Liver (tissue), 9 donors: ENCODE measurements around the gene PDE4B. TPM values are rescaled to one million over a fixed set of nuclear protein-coding genes. Genes with fewer than 3 reads are reported as not detected.

Experiments
- DNase-seq: peaks from one replicate; pipeline ENCODE4 v3.0.0-alpha.2; 2017; ENCODE audit warnings: low spot score
- H3K27ac ChIP-seq, 2 donors: one replicate each; pipeline ENCODE4 v1.7.0; 2013; ENCODE audit warnings: inconsistent platforms in 2 of 2, low read length in 2 of 2, control low read depth in 1 of 2, low read depth in 1 of 2, mild to moderate bottlenecking in 1 of 2
- H3K27me3 ChIP-seq, 4 donors: one replicate each; pipeline versions ENCODE4 v1.6.1 to v1.7.0; 2013; ENCODE audit warnings: low read length in 3 of 4, inconsistent platforms in 1 of 4, mild to moderate bottlenecking in 1 of 4, moderate library complexity in 1 of 4; ENCODE audit not compliant: control insufficient read depth in 4 of 4, insufficient read depth in 4 of 4
- H3K36me3 ChIP-seq, 4 donors: one replicate each; pipeline versions ENCODE4 v1.6.1 to v1.7.0; 2013; ENCODE audit warnings: low read length in 3 of 4, mild to moderate bottlenecking in 3 of 4, low read depth in 1 of 4, moderate library complexity in 1 of 4; ENCODE audit not compliant: control insufficient read depth in 4 of 4, insufficient read depth in 3 of 4
- H3K4me1 ChIP-seq, 4 donors: one replicate each; pipeline versions ENCODE4 v1.6.1 to v1.7.0; 2013; ENCODE audit warnings: low read length in 3 of 4, mild to moderate bottlenecking in 3 of 4, moderate library complexity in 1 of 4; ENCODE audit not compliant: control insufficient read depth in 4 of 4, insufficient read depth in 4 of 4
- H3K4me3 ChIP-seq, 3 donors: one replicate each; pipeline versions ENCODE4 v1.6.1 to v1.7.0; 2013; ENCODE audit warnings: low read length in 3 of 3, control low read depth in 1 of 3, low read depth in 1 of 3, mild to moderate bottlenecking in 1 of 3
- H3K9ac ChIP-seq, 2 donors: one replicate each; pipeline ENCODE4 v1.7.0; 2013; ENCODE audit warnings: low read length in 2 of 2, mild to moderate bottlenecking in 2 of 2, moderate library complexity in 2 of 2, control low read depth in 1 of 2, low read depth in 1 of 2
- H3K9me3 ChIP-seq, 4 donors: one replicate each; pipeline versions ENCODE4 v1.6.1 to v1.7.0; 2013; ENCODE audit warnings: low read length in 3 of 4; ENCODE audit not compliant: control insufficient read depth in 4 of 4
- EGR1 ChIP-seq, 2 donors: IDR thresholded peaks; 2 replicates each; pipeline ENCODE4 v1.6.1; 2016 to 2018; ENCODE audit warnings: antibody characterized with exemption in 2 of 2, low read depth in 2 of 2
- FOXA1 ChIP-seq: IDR thresholded peaks from 2 replicates; pipeline ENCODE4 v1.6.1; 2016; ENCODE audit warnings: antibody characterized with exemption
- FOXA2 ChIP-seq: IDR thresholded peaks from 2 replicates; pipeline ENCODE4 v1.6.1; 2016; ENCODE audit warnings: antibody characterized with exemption
- GABPA ChIP-seq, 2 donors: IDR thresholded peaks in 1 of 2; conservative IDR thresholded peaks in 1 of 2; 2 replicates each; pipeline ENCODE4 v1.6.1; 2016; ENCODE audit warnings: antibody characterized with exemption in 2 of 2, mild to moderate bottlenecking in 1 of 2, moderate library complexity in 1 of 2
- HNF4G ChIP-seq: IDR thresholded peaks from 2 replicates; pipeline ENCODE4 v1.6.1; 2016; ENCODE audit warnings: antibody characterized with exemption
- NR2F2 ChIP-seq: IDR thresholded peaks from 2 replicates; pipeline ENCODE4 v1.6.1; 2016; ENCODE audit warnings: antibody characterized with exemption
- RAD21 ChIP-seq, 2 donors: IDR thresholded peaks; 2 replicates each; pipeline ENCODE4 v1.6.1; 2016; ENCODE audit warnings: antibody characterized with exemption in 2 of 2, mild to moderate bottlenecking in 2 of 2
- RXRA ChIP-seq, 2 donors: IDR thresholded peaks; 2 replicates each; pipeline ENCODE4 v1.6.1; 2017 to 2018; ENCODE audit warnings: antibody characterized with exemption in 2 of 2, mild to moderate bottlenecking in 1 of 2
- TAF1 ChIP-seq: conservative IDR thresholded peaks from 2 replicates; pipeline ENCODE4 v1.6.1; 2016; ENCODE audit warnings: antibody characterized with exemption, mild to moderate bottlenecking
- YY1 ChIP-seq: IDR thresholded peaks from 2 replicates; pipeline ENCODE4 v1.6.1; 2016; ENCODE audit warnings: antibody characterized with exemption, mild to moderate bottlenecking
- WGBS: extraction: QIAGEN DNeasy Blood & Tissue Kit; methylation state at CpG from one replicate; pipeline ENCODE4 v1.1.7; 2013; 5-methylcytosine and 5-hydroxymethylcytosine counted together
- polyA plus RNA-seq, 2 donors: library from polyadenylated mRNA; stranded (reverse) in 1 of 2; unstranded in 1 of 2; fragments of 200-250 nt in 1 of 2; fragments of >200 nt in 1 of 2; fragmentation: Nextera tagmentation in 1 of 2; extraction: Ambion mirVana in 1 of 2; gene quantifications; one replicate each; pipeline versions ENCODE4 v1.2.1 to v1.2.3, GENCODE V29; 2013 to 2015
- total RNA-seq, 2 donors: library from RNA; depleted of rRNA; stranded (reverse); fragments of >200 nt; gene quantifications; one replicate each; pipeline ENCODE4 v1.2.3, GENCODE V29; 2014
- TF ChIP-seq, protein P1 (sequence below): IDR thresholded peaks from 2 replicates; pipeline ENCODE4 v1.6.1; 2016; ENCODE audit warnings: antibody characterized with exemption
- TF ChIP-seq, protein P2 (sequence below): IDR thresholded peaks from 2 replicates; pipeline ENCODE4 v1.6.1; 2016; ENCODE audit warnings: antibody characterized with exemption, mild to moderate bottlenecking
- TF ChIP-seq, protein P3 (sequence below): IDR thresholded peaks from 2 replicates; pipeline ENCODE4 v1.6.1; 2016; ENCODE audit warnings: antibody characterized with exemption
- TF ChIP-seq, protein P4 (sequence below): fragments of 150-350 bp; IDR thresholded peaks from 2 replicates; pipeline ENCODE4 v1.5.1; 2017; ENCODE audit warnings: improper control_type of control experiment, low read depth, low read length; ENCODE audit not compliant: missing input control
- donor health status: healthy.
- donor health status: healthy.
- donor health status: healthy.
- donor health status: healthy.
- donor health status: healthy.

PDE4B gene
- total and polyA plus RNA-seq, 4 donors: 1.9 to 3.9 (median 2.7) TPM

DNA sequence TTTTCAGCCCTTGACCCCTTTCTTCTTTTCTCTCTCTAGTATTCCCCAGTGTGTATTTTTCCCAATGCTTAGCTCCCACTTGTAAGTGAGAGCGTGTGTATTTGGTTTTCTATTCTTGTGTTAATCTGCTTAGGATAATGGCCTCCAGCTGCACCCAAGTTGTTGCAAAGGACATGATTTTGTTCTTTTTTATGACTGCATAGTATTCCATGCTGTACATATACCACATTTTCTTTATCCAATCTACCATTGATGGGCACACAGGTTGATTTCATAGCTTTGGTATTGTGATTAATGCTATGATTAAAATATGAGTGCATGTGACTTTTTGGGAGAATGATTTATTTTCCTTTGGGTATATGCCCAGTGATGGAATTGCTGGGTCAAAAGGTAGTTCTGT is 104.8 kb downstream of the PDE4B start:
- Histone ChIP-seq H3K4me3 (no peak overlapping the region), H3K27me3 (no peaks in the 10 kb centered on the region), H3K9ac (no peak overlapping the region), H3K4me1 (no peaks in the 10 kb centered on the region), H3K27ac (no peak overlapping the region), H3K9me3 (no peaks in the 10 kb centered on the region), H3K36me3 (no peaks in the 10 kb centered on the region)
- 76% methylated on average over 1 of the region's 1 CpG for WGBS
- no peak for TF ChIP-seq YY1
- TF ChIP-seq, protein P1, sequence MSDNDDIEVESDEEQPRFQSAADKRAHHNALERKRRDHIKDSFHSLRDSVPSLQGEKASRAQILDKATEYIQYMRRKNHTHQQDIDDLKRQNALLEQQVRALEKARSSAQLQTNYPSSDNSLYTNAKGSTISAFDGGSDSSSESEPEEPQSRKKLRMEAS: no peak
- TF ChIP-seq GABPA (IDR thresholded peaks at IDR 0.05 in 1 of 2, conservative IDR thresholded peaks at IDR 0.05 in 1 of 2): no peak
- TF ChIP-seq EGR1 (IDR thresholded peaks at IDR 0.05; ENCODE audit: low read depth in 2 of 2): no peak
- no peak for TF ChIP-seq HNF4G
- TF ChIP-seq TAF1: no peak
- TF ChIP-seq, protein P2, sequence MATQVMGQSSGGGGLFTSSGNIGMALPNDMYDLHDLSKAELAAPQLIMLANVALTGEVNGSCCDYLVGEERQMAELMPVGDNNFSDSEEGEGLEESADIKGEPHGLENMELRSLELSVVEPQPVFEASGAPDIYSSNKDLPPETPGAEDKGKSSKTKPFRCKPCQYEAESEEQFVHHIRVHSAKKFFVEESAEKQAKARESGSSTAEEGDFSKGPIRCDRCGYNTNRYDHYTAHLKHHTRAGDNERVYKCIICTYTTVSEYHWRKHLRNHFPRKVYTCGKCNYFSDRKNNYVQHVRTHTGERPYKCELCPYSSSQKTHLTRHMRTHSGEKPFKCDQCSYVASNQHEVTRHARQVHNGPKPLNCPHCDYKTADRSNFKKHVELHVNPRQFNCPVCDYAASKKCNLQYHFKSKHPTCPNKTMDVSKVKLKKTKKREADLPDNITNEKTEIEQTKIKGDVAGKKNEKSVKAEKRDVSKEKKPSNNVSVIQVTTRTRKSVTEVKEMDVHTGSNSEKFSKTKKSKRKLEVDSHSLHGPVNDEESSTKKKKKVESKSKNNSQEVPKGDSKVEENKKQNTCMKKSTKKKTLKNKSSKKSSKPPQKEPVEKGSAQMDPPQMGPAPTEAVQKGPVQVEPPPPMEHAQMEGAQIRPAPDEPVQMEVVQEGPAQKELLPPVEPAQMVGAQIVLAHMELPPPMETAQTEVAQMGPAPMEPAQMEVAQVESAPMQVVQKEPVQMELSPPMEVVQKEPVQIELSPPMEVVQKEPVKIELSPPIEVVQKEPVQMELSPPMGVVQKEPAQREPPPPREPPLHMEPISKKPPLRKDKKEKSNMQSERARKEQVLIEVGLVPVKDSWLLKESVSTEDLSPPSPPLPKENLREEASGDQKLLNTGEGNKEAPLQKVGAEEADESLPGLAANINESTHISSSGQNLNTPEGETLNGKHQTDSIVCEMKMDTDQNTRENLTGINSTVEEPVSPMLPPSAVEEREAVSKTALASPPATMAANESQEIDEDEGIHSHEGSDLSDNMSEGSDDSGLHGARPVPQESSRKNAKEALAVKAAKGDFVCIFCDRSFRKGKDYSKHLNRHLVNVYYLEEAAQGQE: no peak
- TF ChIP-seq, protein P3, sequence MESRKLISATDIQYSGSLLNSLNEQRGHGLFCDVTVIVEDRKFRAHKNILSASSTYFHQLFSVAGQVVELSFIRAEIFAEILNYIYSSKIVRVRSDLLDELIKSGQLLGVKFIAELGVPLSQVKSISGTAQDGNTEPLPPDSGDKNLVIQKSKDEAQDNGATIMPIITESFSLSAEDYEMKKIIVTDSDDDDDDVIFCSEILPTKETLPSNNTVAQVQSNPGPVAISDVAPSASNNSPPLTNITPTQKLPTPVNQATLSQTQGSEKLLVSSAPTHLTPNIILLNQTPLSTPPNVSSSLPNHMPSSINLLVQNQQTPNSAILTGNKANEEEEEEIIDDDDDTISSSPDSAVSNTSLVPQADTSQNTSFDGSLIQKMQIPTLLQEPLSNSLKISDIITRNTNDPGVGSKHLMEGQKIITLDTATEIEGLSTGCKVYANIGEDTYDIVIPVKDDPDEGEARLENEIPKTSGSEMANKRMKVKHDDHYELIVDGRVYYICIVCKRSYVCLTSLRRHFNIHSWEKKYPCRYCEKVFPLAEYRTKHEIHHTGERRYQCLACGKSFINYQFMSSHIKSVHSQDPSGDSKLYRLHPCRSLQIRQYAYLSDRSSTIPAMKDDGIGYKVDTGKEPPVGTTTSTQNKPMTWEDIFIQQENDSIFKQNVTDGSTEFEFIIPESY: no peak
- no peak for TF ChIP-seq RAD21 (IDR thresholded peaks at IDR 0.05)
- no peak for TF ChIP-seq FOXA2
- TF ChIP-seq FOXA1: no peak
- no peak for TF ChIP-seq RXRA (IDR thresholded peaks at IDR 0.05)
- TF ChIP-seq, protein P4, sequence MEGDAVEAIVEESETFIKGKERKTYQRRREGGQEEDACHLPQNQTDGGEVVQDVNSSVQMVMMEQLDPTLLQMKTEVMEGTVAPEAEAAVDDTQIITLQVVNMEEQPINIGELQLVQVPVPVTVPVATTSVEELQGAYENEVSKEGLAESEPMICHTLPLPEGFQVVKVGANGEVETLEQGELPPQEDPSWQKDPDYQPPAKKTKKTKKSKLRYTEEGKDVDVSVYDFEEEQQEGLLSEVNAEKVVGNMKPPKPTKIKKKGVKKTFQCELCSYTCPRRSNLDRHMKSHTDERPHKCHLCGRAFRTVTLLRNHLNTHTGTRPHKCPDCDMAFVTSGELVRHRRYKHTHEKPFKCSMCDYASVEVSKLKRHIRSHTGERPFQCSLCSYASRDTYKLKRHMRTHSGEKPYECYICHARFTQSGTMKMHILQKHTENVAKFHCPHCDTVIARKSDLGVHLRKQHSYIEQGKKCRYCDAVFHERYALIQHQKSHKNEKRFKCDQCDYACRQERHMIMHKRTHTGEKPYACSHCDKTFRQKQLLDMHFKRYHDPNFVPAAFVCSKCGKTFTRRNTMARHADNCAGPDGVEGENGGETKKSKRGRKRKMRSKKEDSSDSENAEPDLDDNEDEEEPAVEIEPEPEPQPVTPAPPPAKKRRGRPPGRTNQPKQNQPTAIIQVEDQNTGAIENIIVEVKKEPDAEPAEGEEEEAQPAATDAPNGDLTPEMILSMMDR: no peak
- no peak for DNase-seq

DNA sequence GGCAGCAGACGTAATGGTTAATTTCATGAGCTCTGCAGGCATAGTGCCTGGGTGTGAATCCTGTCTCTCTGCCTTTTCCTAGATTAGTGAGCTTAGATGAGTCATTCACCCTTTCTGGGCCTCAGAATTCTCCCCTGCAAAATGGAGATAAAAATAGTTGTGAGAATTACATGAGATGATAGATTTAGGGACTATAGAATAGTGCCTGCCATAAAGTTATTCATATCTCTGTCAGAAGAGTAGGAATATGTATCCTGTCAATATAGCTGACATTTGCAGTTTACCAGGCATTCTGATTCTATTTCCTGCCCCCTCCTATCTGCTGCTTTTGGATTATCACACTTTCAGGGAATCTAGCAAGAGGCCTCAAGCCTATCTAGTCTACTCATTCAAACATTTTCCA is 112.0 kb downstream of the PDE4B start:
- no peak for DNase-seq
- Histone ChIP-seq H3K27ac (no peak overlapping the region), H3K36me3 (no peaks in the 10 kb centered on the region), H3K4me3 (no peak overlapping the region), H3K27me3 (no peaks in the 10 kb centered on the region), H3K9me3 (no peaks in the 10 kb centered on the region), H3K9ac (no peak overlapping the region), H3K4me1 (no peaks in the 10 kb centered on the region)
- 73% methylated on average over 1 of the region's 1 CpG for WGBS
- TF ChIP-seq GABPA (IDR thresholded peaks at IDR 0.05 in 1 of 2, conservative IDR thresholded peaks at IDR 0.05 in 1 of 2) (no peak), RXRA (IDR thresholded peaks at IDR 0.05) (no peak), HNF4G (no peak), EGR1 (IDR thresholded peaks at IDR 0.05; ENCODE audit: low read depth in 2 of 2) (no peak), NR2F2 (no peak), TAF1 (no peak), FOXA1 (no peak)
